ENCODE data around the gene SCD5. TPM values are rescaled to one million over a fixed set of nuclear protein-coding genes. Genes with fewer than 3 reads are reported as not detected.

The SCD5 gene
- total and polyA plus RNA-seq, 2 donors (not counting 1 experiment from before 2014, with no cell fraction given): 0.03 TPM; not detected in 1

GRCh38 chr4:82611527-82611926, 187.1 kb downstream of the SCD5 start:
- H3K4me1 ChIP-seq (ENCODE audit: control insufficient read depth in 2 of 2, insufficient read depth in 2 of 2, low read length in 2 of 2): no peaks in the 10 kb centered on the region
- H3K4me3 ChIP-seq (ENCODE audit: control extremely low read depth in 1 of 5, extremely low read depth in 1 of 5, insufficient read depth in 1 of 5, low read depth in 2 of 5, low read length in 4 of 5): no peak overlapping the region
- 65% methylated on average over 2 of the region's 4 CpGs for WGBS (ENCODE audit: insufficient coverage)
- CTCF ChIA-PET: no interaction called here
- H2AFZ ChIP-seq (ENCODE audit: insufficient read depth, low read depth, low read length, poor library complexity, severe bottlenecking): no peak overlapping the region
- peaks cover 3% of the 10 kb centered on the region for H3K27me3 Mint-ChIP-seq
- H3K9me3 Mint-ChIP-seq (ENCODE audit: insufficient read depth): no peaks in the 10 kb centered on the region
- no peak overlapping the region for H3K9ac ChIP-seq (ENCODE audit: low read length)
- no peak overlapping the region for H3K4me2 ChIP-seq (replicated peaks; ENCODE audit: low read depth, low read length, poor library complexity, severe bottlenecking)
- TF ChIP-seq CTCF (IDR thresholded peaks at IDR 0.05): no peak
- no peak for TF ChIP-seq EZH2 (IDR thresholded peaks at IDR 0.05; ENCODE audit: borderline replicate concordance, insufficient read depth, low read depth, low read length, poor library complexity, severe bottlenecking)
- H3K79me2 ChIP-seq (ENCODE audit: control insufficient read depth, insufficient read depth, low read length): no peaks in the 10 kb centered on the region
- ATAC-seq (ENCODE audit: low read depth) (no peak), DNase-seq (no peak)
- POLR2A ChIA-PET: no interaction called here
- H3K36me3 ChIP-seq (replicated peaks in 1 of 2; ENCODE audit: control extremely low read depth in 1 of 2, control insufficient read depth in 1 of 2, extremely low read depth in 1 of 2, insufficient read depth in 2 of 2, low read length in 1 of 2): no peaks in the 10 kb centered on the region
- H3K27ac Mint-ChIP-seq: no peak overlapping the region
- no peaks in the 10 kb centered on the region for H4K20me1 ChIP-seq (ENCODE audit: control insufficient read depth, insufficient read depth, low read length, poor library complexity, severe bottlenecking)
- intact Hi-C loops (cut with micrococcal nuclease): no loop called here
- H3K27ac ChIP-seq (ENCODE audit: low read length in 2 of 2): no peak overlapping the region
- H3K9me3 ChIP-seq (ENCODE audit: control extremely low read depth in 1 of 3, control insufficient read depth in 2 of 3, insufficient read depth in 1 of 3, low read length in 2 of 3): no peaks in the 10 kb centered on the region
- no peaks in the 10 kb centered on the region for H3K27me3 ChIP-seq (replicated peaks in 1 of 4; ENCODE audit: control extremely low read depth in 1 of 4, control insufficient read depth in 3 of 4, insufficient read depth in 4 of 4, low read length in 3 of 4)
- H3K4me1 Mint-ChIP-seq: no peaks in the 10 kb centered on the region
- H3K4me3 Mint-ChIP-seq: no peak overlapping the region

- no peak overlapping the region for H3K27ac ChIP-seq (ENCODE audit: low read length in 2 of 2)
- no peaks in the 10 kb centered on the region for H3K36me3 ChIP-seq (replicated peaks in 1 of 2; ENCODE audit: control extremely low read depth in 1 of 2, control insufficient read depth in 1 of 2, extremely low read depth in 1 of 2, insufficient read depth in 2 of 2, low read length in 1 of 2)
- no peak overlapping the region for H3K27ac Mint-ChIP-seq
- TF ChIP-seq CTCF (IDR thresholded peaks at IDR 0.05): no peak
- H4K20me1 ChIP-seq (ENCODE audit: control insufficient read depth, insufficient read depth, low read length, poor library complexity, severe bottlenecking): no peaks in the 10 kb centered on the region
- no peaks in the 10 kb centered on the region for H3K79me2 ChIP-seq (ENCODE audit: control insufficient read depth, insufficient read depth, low read length)
- H3K4me3 ChIP-seq (ENCODE audit: control extremely low read depth in 1 of 5, extremely low read depth in 1 of 5, insufficient read depth in 1 of 5, low read depth in 2 of 5, low read length in 4 of 5): no peak overlapping the region
- H3K4me3 Mint-ChIP-seq: no peak overlapping the region
- ATAC-seq (ENCODE audit: low read depth) (no peak), DNase-seq (no peak)
- intact Hi-C loops (cut with micrococcal nuclease): no loop called here
- no peaks in the 10 kb centered on the region for H3K9me3 Mint-ChIP-seq (ENCODE audit: insufficient read depth)
- no peak overlapping the region for H3K9ac ChIP-seq (ENCODE audit: low read length)
- POLR2A ChIA-PET: no interaction called here
- no peak overlapping the region for H3K4me2 ChIP-seq (replicated peaks; ENCODE audit: low read depth, low read length, poor library complexity, severe bottlenecking)
- H2AFZ ChIP-seq (ENCODE audit: insufficient read depth, low read depth, low read length, poor library complexity, severe bottlenecking): no peak overlapping the region
- H3K9me3 ChIP-seq (ENCODE audit: control extremely low read depth in 1 of 3, control insufficient read depth in 2 of 3, insufficient read depth in 1 of 3, low read length in 2 of 3): no peaks in the 10 kb centered on the region
- 100% methylated on average over 1 of the region's 2 CpGs for WGBS (ENCODE audit: insufficient coverage)
- CTCF ChIA-PET: no interaction called here
- no peaks in the 10 kb centered on the region for H3K27me3 ChIP-seq (replicated peaks in 1 of 4; ENCODE audit: control extremely low read depth in 1 of 4, control insufficient read depth in 3 of 4, insufficient read depth in 4 of 4, low read length in 3 of 4)
- no peaks in the 10 kb centered on the region for H3K4me1 ChIP-seq (ENCODE audit: control insufficient read depth in 2 of 2, insufficient read depth in 2 of 2, low read length in 2 of 2)
- no peaks in the 10 kb centered on the region for H3K4me1 Mint-ChIP-seq
- H3K27me3 Mint-ChIP-seq: no peaks in the 10 kb centered on the region
Measured at GRCh38 chr4:82610041-82610440, 188.6 kb downstream of the SCD5 start.

Measured in B cell (primary cell).